ENCODE measurements around the gene GAS6.

Gene GAS6

DNA sequence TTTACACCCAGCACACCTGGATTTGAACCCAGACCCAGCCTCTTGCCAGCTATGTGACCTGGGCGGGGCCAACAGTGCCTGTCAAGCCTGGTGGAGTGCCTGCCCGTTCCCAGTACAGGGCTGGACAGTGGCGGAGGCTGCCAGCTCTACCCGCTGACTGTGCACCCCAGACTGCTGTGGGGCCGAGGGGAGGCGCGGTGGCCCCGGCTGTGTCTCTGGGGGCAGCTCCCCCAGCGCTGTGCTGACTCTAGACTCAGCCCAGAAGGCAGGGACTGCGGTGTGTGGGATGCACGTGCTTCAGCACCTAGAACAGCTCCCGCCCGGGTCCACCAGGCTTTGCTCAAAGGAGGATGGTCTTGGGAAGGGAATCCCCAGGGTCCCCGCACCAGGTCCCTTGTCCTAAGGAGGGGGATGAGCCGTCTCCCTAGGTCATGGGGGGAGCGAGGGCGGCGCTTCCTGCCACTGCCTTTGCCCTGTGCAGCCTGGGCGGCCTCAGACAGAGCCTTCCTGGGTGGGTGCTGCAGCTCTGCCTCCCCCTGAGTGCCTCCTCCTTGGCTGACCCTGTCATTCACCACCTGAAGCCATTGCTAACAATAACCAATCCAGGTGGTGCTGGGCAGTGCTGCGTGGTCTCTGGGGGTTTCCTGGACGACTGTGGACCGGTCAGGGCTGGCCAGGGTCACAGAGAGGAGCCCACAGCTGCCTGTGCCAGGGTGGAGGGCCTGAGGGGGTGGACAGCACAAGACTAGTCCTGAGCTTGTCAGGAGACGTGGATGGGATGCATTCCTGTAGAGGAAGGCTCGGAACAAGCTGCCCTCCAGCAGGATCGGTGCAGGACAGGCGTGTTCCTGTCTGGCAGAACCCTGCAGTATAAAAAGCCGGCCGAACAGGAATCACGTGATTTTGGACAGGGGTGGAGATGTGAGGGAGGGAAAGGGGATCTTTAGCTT is 86.3 kb downstream of the GAS6 start:
- Mint-ChIP-seq H3K27ac (no peak overlapping the region), H3K4me1 (peaks cover 5% of the 10 kb centered on the region), H3K4me3 (no peak overlapping the region), H3K27me3 (ENCODE audit: low read depth) (peaks cover 24% of the 10 kb centered on the region), H3K9me3 (peaks cover 8% of the 10 kb centered on the region), H3K36me3 (ENCODE audit: low read depth) (no peaks in the 10 kb centered on the region)
- TF ChIP-seq, protein P1, sequence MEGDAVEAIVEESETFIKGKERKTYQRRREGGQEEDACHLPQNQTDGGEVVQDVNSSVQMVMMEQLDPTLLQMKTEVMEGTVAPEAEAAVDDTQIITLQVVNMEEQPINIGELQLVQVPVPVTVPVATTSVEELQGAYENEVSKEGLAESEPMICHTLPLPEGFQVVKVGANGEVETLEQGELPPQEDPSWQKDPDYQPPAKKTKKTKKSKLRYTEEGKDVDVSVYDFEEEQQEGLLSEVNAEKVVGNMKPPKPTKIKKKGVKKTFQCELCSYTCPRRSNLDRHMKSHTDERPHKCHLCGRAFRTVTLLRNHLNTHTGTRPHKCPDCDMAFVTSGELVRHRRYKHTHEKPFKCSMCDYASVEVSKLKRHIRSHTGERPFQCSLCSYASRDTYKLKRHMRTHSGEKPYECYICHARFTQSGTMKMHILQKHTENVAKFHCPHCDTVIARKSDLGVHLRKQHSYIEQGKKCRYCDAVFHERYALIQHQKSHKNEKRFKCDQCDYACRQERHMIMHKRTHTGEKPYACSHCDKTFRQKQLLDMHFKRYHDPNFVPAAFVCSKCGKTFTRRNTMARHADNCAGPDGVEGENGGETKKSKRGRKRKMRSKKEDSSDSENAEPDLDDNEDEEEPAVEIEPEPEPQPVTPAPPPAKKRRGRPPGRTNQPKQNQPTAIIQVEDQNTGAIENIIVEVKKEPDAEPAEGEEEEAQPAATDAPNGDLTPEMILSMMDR (IDR thresholded peaks at IDR 0.05; ENCODE audit: unreplicated experiment in 3 of 3), result no peak

GRCh38 chr13:113776231-113777125 is 87.4 kb downstream of the GAS6 start:
- TF ChIP-seq, protein P1 (IDR thresholded peaks at IDR 0.05; ENCODE audit: unreplicated experiment in 3 of 3), result no peak
- H3K4me3 Mint-ChIP-seq, result no peak overlapping the region
- no peaks in the 10 kb centered on the region for H3K36me3 Mint-ChIP-seq (ENCODE audit: low read depth)
- H3K27me3 Mint-ChIP-seq (ENCODE audit: low read depth), result peaks cover 23% of the 10 kb centered on the region
- no peak overlapping the region for H3K27ac Mint-ChIP-seq
- H3K9me3 Mint-ChIP-seq, result peaks cover 15% of the 10 kb centered on the region
- peaks cover 5% of the 10 kb centered on the region for H3K4me1 Mint-ChIP-seq

DNA sequence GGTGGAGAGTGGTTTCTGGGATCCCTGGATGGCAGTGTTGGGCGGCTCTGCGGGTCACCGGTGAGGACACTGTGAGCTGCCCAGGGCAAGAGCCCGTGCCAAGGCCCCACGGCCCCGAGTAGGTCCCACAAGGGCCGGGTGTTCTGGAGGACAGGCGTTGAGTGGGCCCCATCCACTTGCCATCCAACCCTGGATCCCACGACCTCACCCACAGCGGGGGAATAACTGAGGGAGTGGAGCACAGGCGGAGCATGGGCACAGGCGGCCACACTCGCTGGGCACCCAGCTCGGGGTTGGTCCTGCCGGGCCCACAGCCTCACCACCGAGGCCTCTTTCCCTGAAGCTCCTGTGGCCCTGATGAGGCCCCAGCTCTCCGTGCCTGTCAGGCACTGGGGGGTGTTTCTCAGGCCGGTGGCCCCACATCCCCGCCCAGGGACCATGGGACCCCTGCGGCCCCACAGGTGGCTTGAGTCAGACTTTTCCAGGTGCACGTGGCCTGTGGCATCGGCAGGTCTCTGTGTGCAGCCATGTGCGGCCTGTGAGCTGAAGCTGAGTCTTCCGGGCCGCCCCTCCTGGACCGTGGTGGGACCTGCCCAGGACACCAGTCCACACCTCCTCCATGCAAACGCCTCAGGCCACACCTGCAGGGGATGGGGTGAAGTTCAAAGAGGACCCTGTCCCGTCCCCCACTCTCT is 88.3 kb downstream of the GAS6 start:
- no peaks in the 10 kb centered on the region for H3K36me3 Mint-ChIP-seq (ENCODE audit: low read depth)
- TF ChIP-seq, protein P1 (IDR thresholded peaks at IDR 0.05; ENCODE audit: unreplicated experiment in 3 of 3), result no peak
- H3K4me1 Mint-ChIP-seq, result peaks cover 5% of the 10 kb centered on the region
- H3K4me3 Mint-ChIP-seq, result no peak overlapping the region
- H3K9me3 Mint-ChIP-seq, result peaks cover 15% of the 10 kb centered on the region
- H3K27me3 Mint-ChIP-seq (ENCODE audit: low read depth), result peaks cover 20% of the 10 kb centered on the region
- no peak overlapping the region for H3K27ac Mint-ChIP-seq

DNA sequence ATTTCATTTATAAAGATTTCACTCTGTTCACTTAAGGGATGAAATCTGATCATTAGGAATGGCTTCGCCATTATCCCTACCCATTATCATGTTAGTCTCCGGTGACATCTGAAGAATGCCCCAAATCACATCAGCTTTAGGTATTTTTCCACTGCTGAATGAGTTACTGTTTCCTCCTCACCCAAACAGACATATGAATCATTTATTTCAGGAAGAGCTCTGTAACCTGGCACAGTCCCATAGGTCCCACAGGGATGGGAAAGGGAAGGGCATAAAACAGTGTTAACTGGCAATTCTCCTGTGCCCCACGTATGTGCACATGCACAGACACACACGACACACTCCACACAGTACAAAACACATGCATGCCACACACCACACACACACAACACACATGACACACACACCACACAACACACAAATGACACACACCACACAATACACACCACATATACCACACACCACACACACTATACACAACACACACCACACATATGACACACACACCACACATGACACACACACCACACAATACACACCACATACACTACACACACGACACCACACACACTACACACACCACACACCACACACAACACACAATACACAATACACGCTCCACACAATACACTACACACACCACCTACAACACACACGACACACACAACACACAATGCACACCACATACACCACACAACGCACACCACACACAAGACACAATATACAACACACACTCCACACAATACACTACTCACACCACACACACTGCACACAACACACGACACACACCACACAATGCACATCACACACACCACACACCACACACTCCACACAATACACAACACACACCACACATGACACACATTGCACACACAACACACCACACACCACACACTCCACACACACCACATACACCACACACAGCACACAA is 89.4 kb downstream of the GAS6 start:
- H3K4me3 Mint-ChIP-seq, result no peak overlapping the region
- TF ChIP-seq, protein P1 (IDR thresholded peaks at IDR 0.05; ENCODE audit: unreplicated experiment in 3 of 3), result no peak
- peaks cover 19% of the 10 kb centered on the region for H3K27me3 Mint-ChIP-seq (ENCODE audit: low read depth)
- peaks cover 14% of the 10 kb centered on the region for H3K4me1 Mint-ChIP-seq
- H3K36me3 Mint-ChIP-seq (ENCODE audit: low read depth), result no peaks in the 10 kb centered on the region
- H3K9me3 Mint-ChIP-seq, result peaks cover 15% of the 10 kb centered on the region
- H3K27ac Mint-ChIP-seq, result no peak overlapping the region

Measured in nephron (organoid).